Activated CD8-positive, alpha-beta memory T cell treated with anti-CD3 and anti-CD28 coated beads, Interleukin-2, amount 50 U/mL, for 1 hour (primary cell): ENCODE data around the gene STIP1.
"Not testable (repeated sequence)": the region's sequence is repeated elsewhere in the genome, so short reads cannot be mapped to it uniquely, and the experiment has no call there.

Source experiments
- DNase-seq: peaks from one replicate; pipeline ENCODE4 v3.0.0-alpha.2; 2020; ENCODE audit errors: extremely low read depth

The STIP1 gene

DNA sequence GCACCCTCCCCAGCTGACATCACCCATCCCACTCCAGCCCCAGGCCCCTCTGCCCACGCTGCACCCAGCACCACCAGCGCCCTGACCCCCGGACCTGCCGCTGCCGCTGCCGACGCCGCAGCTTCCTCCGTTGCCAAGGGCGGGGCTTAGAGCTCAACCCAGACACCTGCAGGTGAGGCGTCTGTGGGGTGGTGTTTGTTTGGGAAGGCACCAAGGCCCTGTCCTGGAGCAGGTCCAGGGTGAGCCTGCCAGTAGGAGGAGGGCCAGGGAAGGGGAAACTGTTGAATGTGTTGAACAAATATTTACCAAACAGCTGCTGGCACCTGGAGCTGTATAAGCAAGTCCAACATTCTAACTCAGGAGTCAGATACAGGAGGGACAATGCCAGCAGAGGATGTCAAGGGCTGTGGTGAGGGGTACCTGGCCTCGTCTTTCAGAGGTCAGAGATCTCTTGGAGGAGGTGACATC, 51.5 kb downstream of the STIP1 start:
- no peak for DNase-seq

GRCh38 chr11:64238076-64238475, 52.1 kb downstream of the STIP1 start:
- DNase-seq: no peak

GRCh38 chr11:64238999-64239398, 53.0 kb downstream of the STIP1 start:
- DNase-seq: no peak

DNA sequence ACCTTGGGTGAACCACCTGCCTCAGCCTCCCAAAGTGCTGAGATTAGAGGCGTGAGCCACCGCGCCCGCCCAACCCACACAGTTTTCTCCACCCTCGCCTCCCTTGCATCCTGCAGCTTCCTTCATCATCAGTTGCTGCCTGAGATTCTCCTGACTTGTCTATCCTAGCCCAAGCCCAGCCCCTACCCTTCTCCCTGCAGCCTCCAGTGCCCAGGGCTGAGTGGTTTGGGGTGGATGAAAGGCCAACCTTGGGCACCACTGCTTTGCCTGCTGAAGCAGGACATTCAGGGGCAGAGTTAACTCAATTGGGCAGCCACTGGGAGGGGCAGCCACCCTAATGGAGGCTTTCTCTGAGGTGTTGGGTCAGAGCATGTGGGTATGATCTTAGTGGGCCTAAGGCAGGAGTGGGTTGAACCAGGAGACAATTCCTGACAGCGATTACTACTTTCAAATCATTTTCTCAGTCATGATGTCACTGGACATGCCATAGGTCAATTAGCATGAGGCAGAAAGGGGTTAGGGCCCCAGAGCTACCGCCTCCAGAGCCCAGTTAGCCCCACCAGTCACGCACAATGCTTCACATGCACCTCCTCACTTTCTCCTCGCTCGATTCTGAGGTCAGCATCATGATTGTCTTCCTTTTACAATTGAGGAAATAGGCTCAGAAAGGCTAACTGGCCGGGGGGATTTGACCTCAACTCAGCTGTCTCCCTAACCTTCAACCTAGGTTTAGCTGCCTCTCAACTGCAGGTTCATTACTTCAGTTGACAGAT, 53.9 kb downstream of the STIP1 start:
- no peak for DNase-seq

GRCh38 chr11:64240435-64241240, 54.7 kb downstream of the STIP1 start, which contains the start of gene FKBP2:
TSS of gene FKBP2 (plus strand) at chr11:64241095. CDS start at chr11:64242388, 1,293 bp downstream.
- DNase-seq: peak; percentile 91

- peak; percentile 97 for DNase-seq
These were observed 55.2 kb downstream of the STIP1 start for GRCh38 chr11:64241241-64241490.

GRCh38 chr11:64241491-64242374, 55.8 kb downstream of the STIP1 start:
- no peak for DNase-seq

- DNase-seq: no peak
These were observed 57.4 kb downstream of the STIP1 start for GRCh38 chr11:64243236-64243854.

DNA sequence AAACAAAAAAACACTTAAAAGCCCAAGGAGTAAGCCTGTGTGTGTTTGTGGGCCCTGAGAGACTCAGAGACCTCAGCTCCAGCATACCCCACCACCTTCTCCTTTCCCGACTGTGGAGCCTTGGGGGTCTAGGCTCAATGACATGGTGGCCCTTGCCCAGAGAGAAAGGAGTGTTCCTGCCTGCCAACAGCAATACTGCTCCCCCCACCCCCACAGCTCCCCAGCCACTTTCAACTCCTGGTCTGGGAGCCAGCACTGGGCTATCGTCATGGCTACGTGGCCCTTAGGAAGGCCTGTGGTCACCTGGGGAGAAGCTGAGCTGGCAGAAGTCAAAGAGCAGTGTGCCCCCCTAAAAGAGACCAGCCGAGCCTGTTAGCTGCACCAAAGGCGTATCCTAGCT, 58.1 kb downstream of the STIP1 start:
- no peak for DNase-seq

- no peak for DNase-seq
These were observed 59.0 kb downstream of the STIP1 start for GRCh38 chr11:64244966-64245365.

DNA sequence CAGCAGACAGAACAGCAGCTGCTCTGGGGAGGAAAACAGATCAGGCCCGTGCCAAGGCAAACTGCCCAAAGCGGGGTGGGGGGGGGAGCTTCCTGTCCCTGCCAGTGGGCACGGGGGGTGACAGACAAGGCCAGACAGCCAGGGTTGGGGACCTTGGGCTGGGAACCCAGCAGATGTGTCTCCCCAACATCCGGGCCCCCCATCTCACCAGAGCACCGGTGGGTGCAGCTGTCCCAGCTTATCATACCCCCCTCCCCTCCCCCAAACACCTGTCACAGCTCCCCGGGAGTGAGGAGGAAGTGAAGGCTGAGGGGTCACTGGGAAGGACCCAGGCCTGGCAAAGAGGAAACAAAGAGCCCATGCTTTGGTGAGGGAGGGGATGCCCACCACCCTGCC, 59.4 kb downstream of the STIP1 start:
- no peak for DNase-seq

GRCh38 chr11:64245797-64246620, 60.0 kb downstream of the STIP1 start:
- DNase-seq: no peak

DNA sequence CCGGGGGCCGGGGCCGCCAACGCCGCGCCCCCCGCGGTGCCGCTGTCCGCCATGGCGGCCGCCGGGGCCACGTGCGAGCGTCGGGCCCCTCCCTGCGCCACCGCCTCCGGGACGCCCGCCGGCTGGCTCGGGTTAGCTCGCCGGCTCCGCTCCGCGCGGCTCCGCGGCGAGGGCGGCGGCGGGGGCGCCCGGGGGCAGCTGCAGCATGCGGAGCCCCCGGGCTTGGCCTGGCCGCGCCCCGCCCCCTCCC, 60.6 kb downstream of the STIP1 start:
- not testable (repeated sequence) for DNase-seq

DNA sequence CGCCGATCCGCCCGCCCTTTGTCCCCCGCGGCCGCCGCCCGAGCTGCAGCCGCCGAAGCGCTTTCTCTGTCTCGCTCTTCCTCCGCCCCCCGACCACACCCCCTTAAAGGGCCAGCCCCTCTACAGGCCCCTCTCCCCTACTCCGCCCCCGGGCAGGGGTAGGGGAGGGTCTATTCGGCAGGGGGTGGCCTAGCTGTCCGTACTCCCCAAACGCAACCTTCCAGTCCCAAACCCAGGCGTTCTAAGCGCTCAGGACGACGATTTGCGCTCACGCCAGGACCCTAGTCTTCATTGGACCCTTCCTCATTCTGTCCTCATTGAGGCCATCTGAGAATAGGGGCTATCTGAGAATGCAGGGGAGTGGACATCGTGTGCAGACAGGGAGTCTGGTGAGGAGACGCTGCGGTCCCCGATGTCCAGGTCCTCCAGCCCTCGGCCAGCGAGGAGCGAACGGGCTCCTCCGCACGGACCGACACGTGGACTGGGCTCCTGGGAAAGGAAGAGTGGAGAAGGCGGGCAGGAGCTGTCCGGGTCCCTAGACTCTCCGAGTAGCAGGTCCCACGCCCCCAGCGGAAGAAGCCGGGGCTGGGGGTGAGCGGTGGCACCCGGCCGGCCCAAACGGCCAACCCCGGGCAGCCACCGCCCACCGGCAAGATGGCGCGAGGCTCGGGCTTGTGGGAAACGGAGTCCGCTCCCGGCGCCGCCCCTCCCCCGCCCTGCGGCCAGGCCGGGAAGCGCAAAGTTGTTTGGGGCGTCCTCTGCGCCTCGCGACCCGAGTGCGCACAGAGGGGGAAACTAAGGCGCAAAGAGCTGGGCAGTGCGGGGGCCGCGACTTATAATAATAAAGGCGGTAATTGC, 61.1 kb downstream of the STIP1 start, which contains the start of gene PPP1R14B:
PPP1R14B (minus strand) TSS at position 73 of the 858 bp plus-strand sequence. CDS start 270 bp downstream, outside the sequence.
- DNase-seq: no peak

DNA sequence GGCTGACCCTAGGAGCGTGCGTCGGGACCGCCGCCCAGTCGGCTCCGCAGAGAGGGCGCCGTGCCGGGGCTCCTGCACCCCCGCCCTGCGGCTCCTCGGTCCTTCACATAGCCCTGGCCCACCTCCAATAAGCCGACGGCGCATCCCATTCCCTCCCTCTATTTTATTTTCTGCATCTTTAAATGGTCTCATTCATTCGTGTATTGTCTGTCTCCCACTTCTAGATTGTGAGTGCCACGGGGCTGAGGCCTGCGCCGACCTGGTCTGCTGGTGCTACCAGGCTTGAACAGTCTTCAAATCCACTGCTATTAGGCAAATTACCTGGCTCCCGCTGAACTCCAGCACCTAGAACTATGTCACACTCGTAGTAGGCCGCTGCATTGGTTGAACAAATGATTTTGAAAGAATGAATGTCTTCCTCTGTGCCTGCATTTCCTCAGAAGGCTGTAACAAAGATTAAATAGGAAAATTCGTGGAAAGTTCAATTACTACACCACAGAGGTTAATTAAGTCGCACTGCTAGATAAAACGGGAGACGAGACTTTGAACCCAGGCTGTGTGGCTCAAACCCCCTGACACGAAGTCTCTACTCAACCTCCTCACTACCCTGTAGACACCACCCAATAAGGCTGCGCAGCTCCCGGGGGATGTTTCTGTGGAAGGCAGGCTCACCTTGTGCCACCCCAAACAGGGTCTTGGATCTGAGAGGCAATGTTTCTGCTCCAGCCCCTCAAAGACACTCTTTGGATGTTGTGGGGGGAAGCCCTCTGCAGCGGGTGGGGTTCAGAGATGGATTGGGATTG, 62.0 kb downstream of the STIP1 start:
- DNase-seq: no peak

DNA sequence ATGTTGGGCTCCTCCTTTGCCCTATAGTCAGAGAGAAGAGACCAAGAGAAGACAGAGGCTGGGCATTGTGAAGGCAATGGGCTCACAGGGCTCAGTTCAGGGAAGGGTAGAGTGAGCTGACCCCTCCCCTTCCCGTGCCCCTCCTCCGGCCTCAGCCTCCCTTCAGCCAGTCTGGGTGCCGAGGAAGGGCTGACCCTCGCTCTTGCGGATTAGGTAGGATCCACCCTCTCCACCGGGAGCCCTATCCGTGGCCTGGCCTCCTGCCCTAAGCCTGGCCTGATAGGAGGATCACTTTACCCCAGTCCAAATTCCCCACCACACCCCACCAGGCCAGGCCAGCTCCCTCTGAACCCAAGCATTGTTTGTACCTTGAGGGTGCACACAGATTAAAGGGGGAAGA, 62.6 kb downstream of the STIP1 start:
- DNase-seq: no peak

DNA sequence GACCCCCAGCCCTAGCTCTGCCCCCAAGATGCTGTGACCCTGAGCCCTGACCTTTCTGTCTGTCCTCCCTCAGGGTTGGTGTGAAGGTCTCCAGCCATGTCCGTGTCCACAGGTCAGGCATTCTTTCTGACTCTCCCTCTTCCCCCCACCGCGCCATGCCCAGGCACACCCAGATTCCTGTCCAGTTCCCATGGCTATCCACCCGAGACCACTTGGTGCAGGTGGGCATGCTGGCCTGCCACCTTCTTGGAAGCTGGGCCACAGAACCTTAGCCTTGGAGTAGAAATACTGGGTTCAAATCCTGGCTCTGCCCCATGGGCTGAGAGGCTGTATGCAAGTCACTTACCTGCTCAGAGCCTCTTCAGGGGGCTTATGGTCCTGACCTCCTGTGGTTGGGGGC, 63.1 kb downstream of the STIP1 start:
- DNase-seq: no peak

DNA sequence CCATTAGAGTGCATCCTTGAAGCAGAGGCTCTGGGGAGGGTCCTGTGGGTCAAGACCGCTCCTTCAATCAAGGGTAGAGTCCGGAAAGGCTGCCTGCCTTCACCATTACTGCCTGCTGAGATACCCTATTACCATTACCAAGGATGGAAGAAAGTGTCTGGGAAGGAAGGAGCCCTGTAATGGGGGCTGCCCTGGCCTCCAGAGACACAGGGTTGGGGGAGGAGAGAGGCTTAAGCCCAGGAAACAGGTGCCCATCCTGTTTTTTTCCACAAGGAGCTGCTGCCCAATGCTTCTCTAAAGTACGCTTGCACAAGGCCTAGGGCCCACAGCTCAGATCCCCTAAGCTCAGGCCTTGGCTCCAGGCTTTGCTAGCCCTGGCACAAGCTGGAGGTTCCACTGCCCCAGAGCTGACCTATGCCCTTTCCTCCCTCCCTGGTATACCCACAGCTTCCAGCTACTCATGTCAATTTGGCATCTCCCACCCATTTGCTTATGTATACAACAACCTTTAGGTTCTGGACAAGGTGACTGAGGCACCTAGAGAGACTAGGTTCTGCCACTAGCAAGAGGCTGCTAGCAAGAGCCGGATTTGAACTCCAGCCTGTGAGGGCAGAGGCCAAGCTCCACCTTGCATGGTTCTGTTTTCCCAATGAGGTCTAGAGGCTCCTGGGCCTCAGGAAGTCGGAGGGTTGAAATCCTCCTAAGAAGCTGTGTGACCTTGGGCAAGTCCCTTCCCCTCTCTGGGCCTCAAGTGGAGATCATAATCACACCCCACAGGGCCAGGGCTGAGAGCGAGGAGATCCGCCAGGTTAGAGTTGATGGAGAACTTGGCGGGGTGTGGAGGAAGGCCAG, 63.8 kb downstream of the STIP1 start:
- no peak for DNase-seq
